Subcutaneous adipose tissue (tissue), 4 donors: ENCODE results near the gene FUT8. TPM values are rescaled to one million over a fixed set of nuclear protein-coding genes. Genes with fewer than 3 reads are reported as not detected.

Experiments
- CTCF ChIP-seq: fragments of 450-650 bp; IDR thresholded peaks from one replicate; pipeline ENCODE4 v1.5.1; 2016; ENCODE audit warnings: low read depth, mild to moderate bottlenecking, control low read depth, antibody characterized with exemption, moderate library complexity
- total RNA-seq, 4 donors: library from RNA; depleted of rRNA; stranded (reverse); fragments of >200 nt; gene quantifications; one replicate each; pipeline ENCODE4 v1.1.0, GENCODE V29; 2016

FUT8 gene
- total RNA-seq, 4 donors from 2014 or later: 21.8 to 33.3 (median 24.7) TPM

- no peak for TF ChIP-seq CTCF
Observed at GRCh38 chr14:65456247-65456646, 43.7 kb downstream of the FUT8 start.

- TF ChIP-seq CTCF: no peak
Observed at GRCh38 chr14:65461730-65462129, 49.2 kb downstream of the FUT8 start.

- no peak for TF ChIP-seq CTCF
Observed at GRCh38 chr14:65462411-65462810, 49.9 kb downstream of the FUT8 start.

- TF ChIP-seq CTCF: no peak
Observed at GRCh38 chr14:65465584-65465983, 53.1 kb downstream of the FUT8 start.

DNA sequence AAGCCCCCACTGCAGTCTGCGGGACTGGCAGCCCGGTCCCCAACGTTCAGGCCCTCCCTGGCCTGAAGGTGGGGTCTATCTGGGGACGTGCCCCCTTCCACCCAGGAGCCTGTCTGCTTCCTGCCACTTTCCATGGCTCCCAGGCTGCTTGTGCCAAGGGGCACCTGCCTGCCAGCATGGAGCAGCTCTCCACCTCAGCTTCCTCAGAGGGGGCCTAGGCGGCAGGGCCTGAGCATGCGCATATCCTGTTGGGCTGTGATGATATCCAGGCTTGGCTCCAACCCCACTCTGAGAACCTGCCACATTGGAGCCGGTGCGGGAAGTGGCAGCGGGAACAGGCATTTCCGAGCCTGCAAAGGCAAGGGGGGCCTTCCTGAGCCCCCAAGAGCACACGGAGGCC is 57.4 kb downstream of the FUT8 start:
- TF ChIP-seq CTCF: no peak

GRCh38 chr14:65470404-65470880 is 57.9 kb downstream of the FUT8 start:
- no peak for TF ChIP-seq CTCF

DNA sequence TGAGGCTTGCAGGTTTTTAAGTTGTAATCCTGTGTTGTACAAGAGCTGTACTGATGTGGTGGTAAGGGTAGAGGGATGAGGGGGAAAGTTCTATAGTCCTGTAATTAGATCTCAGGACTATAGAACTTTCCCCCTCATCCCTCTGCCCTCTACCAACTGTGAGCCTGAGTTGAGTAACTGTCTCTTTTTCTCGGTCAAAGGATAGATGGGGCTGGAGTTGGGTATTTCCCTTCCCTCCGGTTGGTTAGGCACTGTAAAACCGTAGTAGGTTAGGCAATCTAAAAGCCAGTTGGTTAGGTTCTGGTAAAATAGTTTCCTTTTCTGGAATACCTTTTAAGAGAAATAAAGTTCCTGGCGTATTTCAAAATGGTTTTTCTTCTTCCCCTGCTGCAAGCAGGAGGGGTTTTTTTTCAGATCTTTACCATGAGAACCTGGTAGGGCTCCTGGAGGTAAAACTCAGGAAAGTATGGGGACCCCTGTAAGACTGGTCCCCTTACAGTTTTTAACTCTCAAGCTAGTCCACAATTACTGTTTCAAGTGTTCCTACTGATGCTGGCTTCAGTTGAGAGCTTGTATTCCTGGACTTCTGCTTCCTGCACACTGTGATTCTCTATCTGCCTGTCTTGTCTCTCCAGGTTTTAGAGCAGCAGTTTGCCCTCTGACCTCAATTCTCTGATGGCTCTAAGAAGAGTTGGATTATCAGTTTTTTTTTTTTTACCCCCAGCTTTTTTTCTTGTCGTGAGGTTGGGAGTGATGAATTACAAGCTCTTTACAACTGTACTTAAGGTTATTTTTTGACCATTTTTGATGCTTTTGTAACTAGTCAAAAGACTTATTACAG is 58.7 kb downstream of the FUT8 start:
- TF ChIP-seq CTCF: no peak
